Left lung (tissue), 10 donors: ENCODE results near the gene GRIFIN. TPM values are rescaled to one million over a fixed set of nuclear protein-coding genes. Genes with fewer than 3 reads are reported as not detected.
A peak's percentile ranks its signal among the peaks of the same experiment; 100 is the strongest.

Experiments
- ATAC-seq: fragments of 200-7000 bp; cut with Tn5 transposase; one replicate; pipeline ENCODE4 v1.9.1; 2020; ENCODE audit warnings: moderate library complexity
- DNase-seq, 4 donors: peaks; one replicate each; pipeline ENCODE4 v3.0.0-alpha.2; 2013 to 2020
- H3K27ac ChIP-seq, 2 donors: fragments of 200-600 bp; sonication (generic) in 1 of 2; one replicate each; pipeline versions ENCODE4 v1.5.0 to v1.8.0; 2020 to 2021
- H3K27me3 ChIP-seq, 2 donors: fragments of 200-600 bp; sonication (generic) in 1 of 2; one replicate each; pipeline versions ENCODE4 v1.5.0 to v1.8.0; 2020 to 2021
- H3K36me3 ChIP-seq, 2 donors: fragments of 200-600 bp; sonication (generic) in 1 of 2; one replicate each; pipeline versions ENCODE4 v1.5.0 to v1.8.0; 2020 to 2021
- H3K4me1 ChIP-seq, 2 donors: fragments of 200-600 bp; one replicate each; pipeline ENCODE4 v1.8.0; 2021
- H3K4me3 ChIP-seq, 2 donors: fragments of 200-600 bp; sonication (generic) in 1 of 2; one replicate each; pipeline versions ENCODE4 v1.5.0 to v1.8.0; 2020 to 2021; ENCODE audit warnings: mild to moderate bottlenecking in 1 of 2
- H3K9me3 ChIP-seq, 2 donors: fragments of 200-600 bp; sonication (generic) in 1 of 2; one replicate each; pipeline versions ENCODE4 v1.5.0 to v1.8.0; 2020 to 2021
- intact Hi-C, 2 donors: fragments of 100-400 bp; cut with DNase I; formaldehyde crosslinking; loops; one replicate each; pipeline versions ENCODE4 v1.11.2 to v1.14.2; 2022
- polyA plus RNA-seq, 6 donors: library from polyadenylated mRNA; unstranded; fragments of 120-200 nt; gene quantifications; one replicate each; pipeline ENCODE4 v1.2.1, GENCODE V29; 2013; ENCODE audit not compliant: insufficient read length in 6 of 6
- total RNA-seq, 2 donors: library from RNA; stranded (reverse); fragmentation: NEBNext Ultra II Directional; extraction: Animal tissue kit (Norgen Biotek cat#: 25700); gene quantifications; one replicate each; pipeline ENCODE4 v1.2.1, GENCODE V29; 2021
- TF ChIP-seq, protein P1 (sequence below), 2 donors: fragments of 200-600 bp; sonication (generic) in 1 of 2; IDR thresholded peaks; one replicate each; pipeline versions ENCODE4 v1.5.0 to v1.8.0; 2021; ENCODE audit warnings: antibody characterized with exemption in 2 of 2
- donor health status: DM: no; HTN: yes; CAD: no.
- donor health status: DM: no; HTN: no; CAD: no.

Gene GRIFIN
- total and polyA plus RNA-seq, 8 donors, result 0.22 to 0.31 (median 0.26) TPM; not detected in 5

- TF ChIP-seq, protein P1, sequence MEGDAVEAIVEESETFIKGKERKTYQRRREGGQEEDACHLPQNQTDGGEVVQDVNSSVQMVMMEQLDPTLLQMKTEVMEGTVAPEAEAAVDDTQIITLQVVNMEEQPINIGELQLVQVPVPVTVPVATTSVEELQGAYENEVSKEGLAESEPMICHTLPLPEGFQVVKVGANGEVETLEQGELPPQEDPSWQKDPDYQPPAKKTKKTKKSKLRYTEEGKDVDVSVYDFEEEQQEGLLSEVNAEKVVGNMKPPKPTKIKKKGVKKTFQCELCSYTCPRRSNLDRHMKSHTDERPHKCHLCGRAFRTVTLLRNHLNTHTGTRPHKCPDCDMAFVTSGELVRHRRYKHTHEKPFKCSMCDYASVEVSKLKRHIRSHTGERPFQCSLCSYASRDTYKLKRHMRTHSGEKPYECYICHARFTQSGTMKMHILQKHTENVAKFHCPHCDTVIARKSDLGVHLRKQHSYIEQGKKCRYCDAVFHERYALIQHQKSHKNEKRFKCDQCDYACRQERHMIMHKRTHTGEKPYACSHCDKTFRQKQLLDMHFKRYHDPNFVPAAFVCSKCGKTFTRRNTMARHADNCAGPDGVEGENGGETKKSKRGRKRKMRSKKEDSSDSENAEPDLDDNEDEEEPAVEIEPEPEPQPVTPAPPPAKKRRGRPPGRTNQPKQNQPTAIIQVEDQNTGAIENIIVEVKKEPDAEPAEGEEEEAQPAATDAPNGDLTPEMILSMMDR (IDR thresholded peaks at IDR 0.05), result no peak
- DNase-seq, result peak in 1 of 4 donors; percentile 34
- ATAC-seq, result no peak
- Histone ChIP-seq H3K27me3 (peaks cover 0 to 8% of the 10 kb centered on the region in 2 donors), H3K36me3 (no peaks in the 10 kb centered on the region), H3K9me3 (no peaks in the 10 kb centered on the region), H3K4me3 (no peak overlapping the region), H3K27ac (peak overlapping the region in 1 of 2 donors; percentile 74), H3K4me1 (peaks cover 21 to 51% of the 10 kb centered on the region in 2 donors)
- intact Hi-C loops, result no loop called here
These were observed 36.5 kb upstream of the GRIFIN start for GRCh38 chr7:2512713-2513112.

- no peaks in the 10 kb centered on the region for H3K36me3 ChIP-seq
- peaks cover 0 to 8% of the 10 kb centered on the region in 2 donors for H3K27me3 ChIP-seq
- intact Hi-C loops, result no loop called here
- TF ChIP-seq, protein P1 (IDR thresholded peaks at IDR 0.05), result no peak
- peak in 1 of 4 donors; percentile 39 for DNase-seq
- peak overlapping the region in 1 of 2 donors; percentile 74 for H3K27ac ChIP-seq
- no peaks in the 10 kb centered on the region for H3K9me3 ChIP-seq
- H3K4me3 ChIP-seq, result no peak overlapping the region
- peaks cover 21 to 55% of the 10 kb centered on the region in 2 donors for H3K4me1 ChIP-seq
- ATAC-seq, result peak; percentile 1
These were observed 36.0 kb upstream of the GRIFIN start for GRCh38 chr7:2512179-2512661.

DNA sequence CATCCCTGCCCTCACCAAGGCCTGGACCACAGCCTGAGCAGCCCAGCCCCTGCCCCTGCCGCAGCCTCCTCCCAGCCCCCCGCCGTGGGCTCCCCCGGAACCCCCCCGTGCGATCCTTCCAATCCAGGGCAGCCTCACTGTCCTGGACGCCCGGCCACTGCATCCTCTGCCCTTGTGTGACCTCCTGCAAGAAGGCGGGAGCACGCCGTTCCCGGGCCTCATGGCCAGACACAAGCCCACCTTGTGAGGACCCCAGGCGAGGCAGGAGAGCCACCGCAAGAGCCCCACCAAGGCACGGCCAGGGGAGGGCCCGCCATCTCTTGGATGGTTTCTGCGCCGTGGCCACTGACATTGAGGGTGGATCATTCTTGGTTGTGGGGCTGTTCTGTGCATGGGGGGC lies 35.6 kb upstream of the GRIFIN start:
- H3K36me3 ChIP-seq, result no peaks in the 10 kb centered on the region
- peak overlapping the region in 1 of 2 donors; percentile 17 for H3K4me3 ChIP-seq
- H3K27me3 ChIP-seq, result peaks cover 0 to 8% of the 10 kb centered on the region in 2 donors
- TF ChIP-seq, protein P1 (IDR thresholded peaks at IDR 0.05), result no peak
- no peak for DNase-seq
- H3K4me1 ChIP-seq, result peaks cover 21 to 55% of the 10 kb centered on the region in 2 donors
- peak overlapping the region; percentile 10 to 74 for H3K27ac ChIP-seq
- intact Hi-C loops, result no loop called here
- ATAC-seq, result no peak
- no peaks in the 10 kb centered on the region for H3K9me3 ChIP-seq

DNA sequence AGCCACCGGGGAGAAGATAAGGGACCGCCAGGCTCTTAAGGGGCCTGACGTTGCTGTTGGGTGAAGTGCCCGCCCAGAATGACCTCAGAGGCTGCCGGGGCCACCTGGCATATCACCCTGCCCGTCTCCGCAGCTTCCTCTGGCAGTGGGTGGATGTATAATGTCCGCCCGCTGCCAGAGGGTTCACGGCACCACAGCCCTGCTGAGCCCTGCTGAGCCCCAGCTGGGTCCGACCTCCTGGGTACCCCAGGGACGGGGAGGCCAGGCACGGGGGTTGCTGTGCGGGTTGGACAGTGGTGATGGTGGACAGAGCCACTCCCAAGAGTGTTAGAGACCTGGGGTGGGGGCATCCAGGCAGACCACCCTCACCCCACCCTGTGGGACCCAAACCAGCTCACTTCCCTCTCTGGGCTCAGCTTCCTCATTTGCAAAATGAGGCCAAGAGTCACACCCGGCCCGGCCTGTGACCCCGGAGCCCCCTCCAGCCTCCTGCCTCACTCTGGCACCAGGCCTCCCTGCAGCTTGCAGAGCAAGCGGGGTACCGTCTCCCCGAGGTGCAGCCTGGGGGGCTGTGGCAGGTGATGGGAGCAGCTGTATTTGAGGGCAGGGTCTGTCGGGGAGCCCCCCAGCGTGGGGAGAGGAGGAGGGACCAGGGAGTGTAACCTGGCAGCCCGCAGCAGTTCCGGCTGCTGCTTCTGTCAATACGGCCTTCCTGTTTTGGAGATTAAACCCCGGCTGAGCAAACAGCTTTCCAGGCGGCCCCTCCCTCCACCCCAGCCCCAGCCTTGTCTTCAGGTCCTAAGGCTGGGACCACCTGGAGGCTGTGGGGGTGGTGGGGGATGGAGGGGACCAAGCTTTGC lies 34.9 kb upstream of the GRIFIN start:
- TF ChIP-seq, protein P1 (IDR thresholded peaks at IDR 0.05), result no peak

GRCh38 chr7:2510130-2510776 lies 34.1 kb upstream of the GRIFIN start:
- peaks cover 21 to 55% of the 10 kb centered on the region in 2 donors for H3K4me1 ChIP-seq
- H3K4me3 ChIP-seq, result no peak overlapping the region
- TF ChIP-seq, protein P1 (IDR thresholded peaks at IDR 0.05), result no peak
- peak overlapping the region in 1 of 2 donors; percentile 74 for H3K27ac ChIP-seq
- intact Hi-C loops, result no loop called here
- no peaks in the 10 kb centered on the region for H3K36me3 ChIP-seq
- peaks cover 0 to 8% of the 10 kb centered on the region in 2 donors for H3K27me3 ChIP-seq
- no peak for ATAC-seq
- DNase-seq, result peak in 1 of 4 donors; percentile 53
- no peaks in the 10 kb centered on the region for H3K9me3 ChIP-seq

More for the DNA sequence above, 34.9 kb upstream of the GRIFIN start:
- intact Hi-C loops, result no loop called here
- Histone ChIP-seq H3K36me3 (no peaks in the 10 kb centered on the region), H3K27me3 (peaks cover 0 to 8% of the 10 kb centered on the region in 2 donors), H3K4me3 (peak overlapping the region in 1 of 2 donors; percentile 17), H3K4me1 (peaks cover 21 to 55% of the 10 kb centered on the region in 2 donors), H3K9me3 (no peaks in the 10 kb centered on the region), H3K27ac (peak overlapping the region; percentile 10 to 74)
- DNase-seq (peak in 3 of 4 donors; percentile 60 to 86 (median 74)), ATAC-seq (peak; percentile 39)
